ACC112 (cell line): ENCODE measurements around the gene NBPF1.
"Not testable (repeated sequence)": the region's sequence is repeated elsewhere in the genome, so short reads cannot be mapped to it uniquely, and the experiment has no call there.

Experiments
- H2AFZ ChIP-seq: fragments of 200-600 bp; sonication (generic); one replicate; pipeline ENCODE4 v1.6.0; 2017; ENCODE audit warnings: antibody characterized with exemption, low read length; ENCODE audit not compliant: unreplicated experiment
- H3K27ac ChIP-seq: fragments of 200-600 bp; sonication (generic); 2 replicates; pipeline ENCODE4 v1.5.1; 2014; ENCODE audit warnings: low read depth, mild to moderate bottlenecking, antibody characterized with exemption, low read length, moderate library complexity
- H3K27me3 ChIP-seq: fragments of 200-600 bp; sonication (generic); 2 replicates; pipeline ENCODE4 v1.6.1; 2014; ENCODE audit warnings: mild to moderate bottlenecking, antibody characterized with exemption, low read length, moderate library complexity, mixed read lengths; ENCODE audit not compliant: insufficient read depth
- H3K36me3 ChIP-seq: fragments of 200-600 bp; sonication (generic); 2 replicates; pipeline ENCODE4 v1.6.1; 2016; ENCODE audit warnings: mild to moderate bottlenecking, antibody characterized with exemption, low read length, moderate library complexity, mixed read lengths; ENCODE audit not compliant: insufficient read depth
- H3K4me1 ChIP-seq: fragments of 200-600 bp; sonication (generic); one replicate; pipeline ENCODE4 v1.6.1; 2016; ENCODE audit warnings: low read length, mixed read lengths; ENCODE audit not compliant: insufficient read depth, unreplicated experiment, control insufficient read depth
- H3K4me3 ChIP-seq: fragments of 200-600 bp; sonication (generic); 2 replicates; pipeline ENCODE4 v1.5.1; 2014; ENCODE audit warnings: mild to moderate bottlenecking, low read depth, low read length
- H3K79me2 ChIP-seq: fragments of 200-600 bp; sonication (generic); one replicate; pipeline ENCODE4 v1.6.0; 2016; ENCODE audit warnings: low read length; ENCODE audit not compliant: control insufficient read depth, unreplicated experiment, insufficient read depth

NBPF1 gene

DNA sequence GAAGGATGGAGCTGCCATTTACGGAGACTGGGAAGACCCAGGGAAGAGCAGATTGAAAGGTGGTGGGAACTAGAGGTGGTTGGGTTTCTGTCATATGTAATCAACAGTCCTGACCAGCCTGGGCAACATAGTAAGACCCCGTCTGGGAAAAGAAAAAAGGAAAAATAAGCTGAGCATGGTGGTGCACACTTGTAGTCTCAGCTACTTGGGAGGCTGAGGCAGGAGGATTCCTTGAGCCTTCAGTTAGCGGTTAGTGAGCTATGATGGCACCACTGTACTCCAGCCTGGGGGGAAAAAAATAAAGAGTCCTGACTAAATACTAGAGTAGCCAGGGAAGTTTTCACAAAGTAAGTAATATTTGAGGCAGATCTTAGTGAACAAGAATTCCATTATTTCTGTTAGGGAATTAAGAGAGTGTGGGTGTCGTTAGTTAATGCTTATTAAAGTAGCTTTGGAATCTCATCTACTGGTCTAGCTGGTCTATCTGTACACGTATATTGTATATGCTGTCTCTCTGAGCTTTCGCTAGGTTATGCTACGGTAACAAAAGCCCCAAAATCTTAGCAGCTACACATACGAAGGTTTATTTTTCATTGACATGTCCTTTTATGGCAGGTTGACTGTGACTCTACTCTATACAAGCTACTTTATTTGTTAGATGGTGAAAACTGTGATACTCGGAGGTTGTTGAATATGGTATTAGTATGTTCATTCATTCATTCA is 4.4 kb downstream of the NBPF1 start:
- H3K36me3 ChIP-seq = peaks cover 13% of the 10 kb centered on the region; the same call in 1 of the 2 replicates
- H3K27me3 ChIP-seq = no peaks in the 10 kb centered on the region
- no peak overlapping the region for H3K4me3 ChIP-seq
- no peak overlapping the region for H2AFZ ChIP-seq
- H3K79me2 ChIP-seq = peaks cover 14% of the 10 kb centered on the region
- peaks cover 11% of the 10 kb centered on the region for H3K4me1 ChIP-seq
- no peak overlapping the region for H3K27ac ChIP-seq

GRCh38 chr1:16607853-16608815 is 5.2 kb downstream of the NBPF1 start:
- Histone ChIP-seq H3K36me3 (peaks cover 13% of the 10 kb centered on the region; the same call in 1 of the 2 replicates), H3K79me2 (peaks cover 14% of the 10 kb centered on the region)
- not testable (repeated sequence) for H3K27me3 ChIP-seq, H3K4me3 ChIP-seq, H3K4me1 ChIP-seq, H2AFZ ChIP-seq, H3K27ac ChIP-seq

- no peak overlapping the region for H3K4me3 ChIP-seq
Measured at GRCh38 chr1:16607433-16607851, 5.9 kb downstream of the NBPF1 start.

DNA sequence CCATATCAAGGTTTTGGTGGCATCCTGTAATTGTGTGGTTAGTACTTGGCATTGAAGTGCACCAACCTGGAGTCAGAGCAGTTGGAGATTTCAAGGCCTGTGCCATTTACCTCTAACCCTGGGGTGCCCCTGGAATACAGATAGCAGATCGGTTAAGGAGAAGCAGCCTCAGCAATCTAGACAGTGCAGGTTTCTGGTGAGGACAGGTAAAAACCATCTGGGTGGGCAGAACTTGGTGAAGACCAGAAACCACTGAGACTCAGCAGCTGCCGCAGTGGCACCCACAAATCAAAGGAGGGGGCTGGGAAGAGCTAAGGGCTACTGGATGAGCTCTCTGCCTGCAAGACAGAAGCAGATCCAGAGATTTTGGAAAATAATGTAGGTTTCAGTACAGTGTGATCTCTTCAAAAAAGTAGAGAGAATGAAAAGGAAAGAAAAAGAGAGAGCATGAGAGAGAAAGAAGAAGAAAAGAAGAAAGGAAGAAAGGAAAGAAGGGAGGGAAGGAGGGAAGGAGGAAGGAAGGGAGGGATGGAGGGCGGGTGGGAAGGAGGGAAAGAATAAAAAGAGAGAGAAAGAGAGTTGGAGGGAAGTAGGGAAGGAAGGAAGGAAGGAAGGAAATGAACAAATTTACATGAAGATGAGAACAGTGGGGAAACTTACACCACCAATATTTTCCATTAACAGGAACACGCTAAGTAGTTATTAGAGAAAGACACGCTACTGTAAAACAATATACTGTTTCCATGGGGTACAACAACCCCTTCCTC is 6.5 kb downstream of the NBPF1 start:
- H3K4me3 ChIP-seq, H3K27ac ChIP-seq, H3K4me1 ChIP-seq: not testable (repeated sequence)

More at GRCh38 chr1:16607433-16607851, 5.9 kb downstream of the NBPF1 start:
- no peak overlapping the region for H3K27ac ChIP-seq
- H3K27me3 ChIP-seq = no peaks in the 10 kb centered on the region
- H2AFZ ChIP-seq = no peak overlapping the region
- peaks cover 10% of the 10 kb centered on the region for H3K79me2 ChIP-seq
- peaks cover 13% of the 10 kb centered on the region; the same call in 1 of the 2 replicates for H3K36me3 ChIP-seq
- peaks cover 7% of the 10 kb centered on the region for H3K4me1 ChIP-seq

DNA sequence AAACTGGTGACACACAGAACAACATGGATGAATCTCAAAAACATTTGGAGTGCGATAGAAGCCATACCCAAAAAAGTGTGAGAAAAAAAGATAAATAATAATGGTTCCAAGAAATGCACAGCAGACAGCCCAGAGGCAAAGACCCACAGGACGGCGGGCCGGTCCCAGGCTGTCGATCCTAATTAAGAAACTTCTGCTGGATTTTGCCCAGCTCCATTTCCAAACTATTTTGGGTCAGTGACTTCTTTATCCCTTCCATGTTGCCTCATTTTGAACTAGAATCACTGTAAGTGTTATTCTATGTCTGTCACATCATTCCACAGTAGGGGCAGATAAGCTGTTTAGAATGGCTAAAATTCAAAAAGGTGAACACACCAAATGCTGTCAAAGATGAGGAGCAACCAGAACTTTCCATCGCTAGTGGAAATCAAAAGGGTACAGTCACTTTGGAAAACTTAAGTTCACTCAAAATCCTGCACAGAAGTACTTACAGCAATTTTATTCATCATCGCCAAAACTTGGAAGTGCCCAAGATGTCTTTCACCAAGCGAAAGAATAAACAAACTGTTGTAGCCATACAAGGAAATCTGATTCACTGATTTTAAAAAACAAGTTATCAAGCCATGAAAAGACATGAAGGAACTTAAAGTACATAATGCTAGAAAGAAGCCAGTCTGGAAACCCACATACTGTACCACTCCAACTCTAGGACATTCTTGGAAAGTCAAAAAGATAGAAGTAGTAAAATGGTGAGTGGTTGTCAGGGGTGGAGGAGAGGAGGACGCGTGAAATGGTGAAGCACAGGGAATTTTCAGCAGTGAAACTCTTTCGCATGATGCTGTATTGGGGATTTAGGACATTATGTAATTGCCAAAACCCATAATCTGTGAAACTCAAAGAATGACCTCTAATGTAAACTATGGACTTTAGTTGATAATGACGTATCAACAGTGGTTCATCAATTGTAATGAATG is 7.5 kb downstream of the NBPF1 start:
- Histone ChIP-seq H3K4me1 (no peaks in the 10 kb centered on the region), H3K36me3 (peaks cover 13% of the 10 kb centered on the region; the same call in 1 of the 2 replicates), H3K79me2 (no peaks in the 10 kb centered on the region), H2AFZ (no peak overlapping the region), H3K27ac (no peak overlapping the region), H3K27me3 (no peaks in the 10 kb centered on the region), H3K4me3 (no peak overlapping the region)

More for the DNA sequence above, 6.5 kb downstream of the NBPF1 start:
- H3K27me3 ChIP-seq, H2AFZ ChIP-seq, H3K79me2 ChIP-seq: not testable (repeated sequence)
- H3K36me3 ChIP-seq = peaks cover 13% of the 10 kb centered on the region; the same call in 1 of the 2 replicates

GRCh38 chr1:16605213-16605525 is 8.2 kb downstream of the NBPF1 start:
- Histone ChIP-seq H3K79me2 (no peaks in the 10 kb centered on the region), H3K27ac (no peak overlapping the region), H3K36me3 (peaks cover 13% of the 10 kb centered on the region; the same call in 1 of the 2 replicates), H2AFZ (no peak overlapping the region), H3K4me1 (no peaks in the 10 kb centered on the region), H3K27me3 (no peaks in the 10 kb centered on the region), H3K4me3 (no peak overlapping the region)

DNA sequence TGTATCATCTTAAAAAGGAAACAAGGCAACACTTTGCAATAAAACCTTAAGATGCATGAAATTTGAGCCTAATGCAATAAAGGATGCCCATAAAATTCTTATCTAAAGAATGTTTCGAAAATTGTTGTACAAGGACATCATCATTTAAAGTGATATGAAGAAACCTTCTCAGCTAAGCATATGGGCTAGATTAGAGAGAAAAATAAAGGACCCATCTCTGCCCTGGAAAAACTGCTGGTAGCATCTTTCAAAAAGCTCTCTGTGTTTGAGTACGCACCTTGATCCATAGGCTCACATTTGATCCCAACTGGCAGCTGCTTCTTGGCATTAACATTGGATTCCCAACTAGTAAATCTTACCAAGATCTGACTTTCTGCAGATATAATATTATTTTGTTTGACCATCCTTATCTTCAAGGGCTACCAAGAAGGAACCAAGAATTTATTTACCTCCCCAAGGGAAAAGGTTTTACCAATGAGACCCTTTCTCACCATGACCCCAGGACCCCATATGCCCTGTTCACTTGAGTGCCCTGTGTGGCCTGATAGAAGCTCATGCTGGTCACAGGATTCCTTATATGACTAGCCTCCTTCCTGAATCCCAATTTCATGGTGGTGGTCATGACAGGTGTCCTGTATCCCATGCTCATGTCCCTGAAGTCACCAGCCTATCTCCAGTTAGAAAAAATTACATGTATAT is 8.7 kb downstream of the NBPF1 start:
- H2AFZ ChIP-seq, H3K27me3 ChIP-seq, H3K4me3 ChIP-seq, H3K79me2 ChIP-seq, H3K4me1 ChIP-seq, H3K27ac ChIP-seq: not testable (repeated sequence)
- H3K36me3 ChIP-seq = peaks cover 13% of the 10 kb centered on the region; the same call in 1 of the 2 replicates

GRCh38 chr1:16603623-16604022 is 9.7 kb downstream of the NBPF1 start:
- not testable (repeated sequence) for H3K27me3 ChIP-seq, H2AFZ ChIP-seq, H3K4me3 ChIP-seq, H3K4me1 ChIP-seq, H3K79me2 ChIP-seq, H3K27ac ChIP-seq
- H3K36me3 ChIP-seq = peaks cover 13% of the 10 kb centered on the region; the same call in 1 of the 2 replicates

DNA sequence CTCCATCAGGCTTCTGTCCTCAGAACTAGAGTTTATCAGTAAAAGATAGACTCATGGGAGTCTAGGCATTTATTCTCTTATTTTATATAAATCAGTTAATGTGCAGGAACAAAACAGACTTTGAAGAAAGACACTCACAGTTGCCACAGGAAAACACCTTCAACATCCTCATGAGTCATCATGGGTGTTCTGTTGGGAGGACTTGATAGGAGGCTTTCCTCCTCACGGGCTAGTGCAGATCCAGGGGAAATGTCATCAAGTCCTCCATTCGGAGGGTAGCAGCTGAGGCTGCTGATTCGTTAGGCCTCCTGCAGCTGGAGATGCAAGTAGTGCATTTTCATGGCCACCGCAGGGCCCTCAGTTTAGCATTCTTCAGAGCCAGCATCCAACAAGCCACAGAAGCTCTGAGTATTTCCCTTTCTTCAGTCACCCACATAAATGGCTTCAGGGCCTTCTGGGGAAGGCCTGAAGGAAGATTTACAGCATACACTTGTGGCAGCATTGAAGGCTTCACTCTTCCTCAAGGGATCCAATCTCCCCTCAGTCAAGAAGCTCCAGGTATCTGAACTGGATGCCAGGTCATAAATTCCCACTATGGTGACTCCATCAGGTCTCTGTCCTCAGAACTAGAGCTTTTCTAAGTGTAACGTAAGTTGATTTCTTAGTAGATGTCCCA is 10.9 kb downstream of the NBPF1 start:
- H3K36me3 ChIP-seq, H2AFZ ChIP-seq, H3K27me3 ChIP-seq, H3K27ac ChIP-seq, H3K4me3 ChIP-seq, H3K4me1 ChIP-seq, H3K79me2 ChIP-seq: not testable (repeated sequence)
